C4-2B (cell line): Measurements from ENCODE around the gene VPS35L.

Source experiments
- CTCF ChIP-seq: fragments of 450-650 bp; conservative IDR thresholded peaks from 2 replicates; pipeline ENCODE4 v1.5.1; 2017; ENCODE audit warnings: mild to moderate bottlenecking
- ZFX ChIP-seq: fragments of 450-650 bp; IDR thresholded peaks from 2 replicates; pipeline ENCODE4 v1.6.1; 2017

DNA sequence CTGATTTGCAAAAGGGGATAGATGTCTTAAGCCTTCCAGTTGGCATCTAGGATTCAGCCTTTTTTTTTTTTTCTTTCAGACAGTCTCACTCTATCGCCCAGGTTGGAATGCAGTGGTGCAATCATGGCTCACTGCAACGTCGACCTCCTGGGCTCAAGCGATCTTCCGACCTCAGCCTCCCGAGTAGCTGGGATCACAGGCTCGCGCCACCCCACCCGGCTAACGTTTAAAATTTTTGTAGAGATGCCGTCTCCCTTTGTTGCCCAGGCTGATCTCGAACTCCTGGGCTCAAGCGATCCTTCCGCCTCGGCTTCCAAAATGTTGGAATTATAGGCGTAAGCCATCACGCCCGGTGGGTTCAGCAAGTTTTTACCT lies 32.3 kb upstream of the VPS35L start:
- TF ChIP-seq CTCF (no peak), ZFX (no peak)
